Astrocyte of the cerebellum (primary cell): ENCODE data around the gene MAP1LC3C.

Experiments used
- DNase-seq: peaks from one replicate; pipeline ENCODE4 v3.0.0-alpha.2; 2011; ENCODE audit warnings: low read depth
- H3K4me3 ChIP-seq: 2 replicates; pipeline ENCODE4 v1.5.1; 2011; ENCODE audit warnings: mild to moderate bottlenecking, low read depth, low read length, moderate library complexity
- in situ Hi-C: cut with HindIII; loops from 2 replicates; pipeline ENCODE4 v1.10.0; 2017; ENCODE audit warnings: low sequenced_read_pairs
- TF ChIP-seq, protein P1 (sequence below): IDR thresholded peaks from 2 replicates; pipeline ENCODE4 v1.5.1; 2012; ENCODE audit warnings: low read length, low read depth, moderate library complexity, mild to moderate bottlenecking; ENCODE audit errors: missing control alignments

MAP1LC3C gene

DNA sequence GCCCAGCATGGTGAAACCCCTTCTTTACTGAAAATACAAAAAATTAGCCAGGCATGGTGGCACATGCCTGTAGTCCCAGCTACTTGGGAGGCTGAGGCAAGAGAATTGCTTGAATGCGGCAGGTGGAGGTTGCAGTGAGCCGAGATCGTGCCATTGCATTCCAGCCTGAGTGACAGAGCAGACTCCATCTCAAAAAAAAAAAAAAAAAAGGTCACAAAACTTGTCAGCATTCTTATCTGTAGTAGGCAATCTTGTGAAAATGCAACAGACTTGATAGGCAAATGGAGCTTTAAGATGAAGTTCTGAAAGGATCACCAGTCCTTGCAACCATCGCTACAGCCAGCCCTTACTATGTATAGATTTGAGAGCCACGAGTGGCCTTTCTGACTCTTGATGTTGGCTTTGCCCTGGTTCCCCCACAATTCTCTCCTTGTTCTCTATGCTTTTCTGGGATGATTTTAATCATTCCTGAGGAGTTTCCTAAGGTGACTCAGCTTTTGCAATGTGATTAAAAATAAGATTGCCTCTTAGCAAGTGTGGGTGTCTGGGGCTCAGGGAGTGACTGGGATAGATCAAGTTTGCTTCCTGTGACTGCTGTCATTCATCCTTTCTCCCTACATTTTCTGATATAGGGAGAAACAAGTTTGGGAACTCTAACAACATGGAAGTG, 7.1 kb upstream of the MAP1LC3C start:
- no peak for DNase-seq
- TF ChIP-seq, protein P1, sequence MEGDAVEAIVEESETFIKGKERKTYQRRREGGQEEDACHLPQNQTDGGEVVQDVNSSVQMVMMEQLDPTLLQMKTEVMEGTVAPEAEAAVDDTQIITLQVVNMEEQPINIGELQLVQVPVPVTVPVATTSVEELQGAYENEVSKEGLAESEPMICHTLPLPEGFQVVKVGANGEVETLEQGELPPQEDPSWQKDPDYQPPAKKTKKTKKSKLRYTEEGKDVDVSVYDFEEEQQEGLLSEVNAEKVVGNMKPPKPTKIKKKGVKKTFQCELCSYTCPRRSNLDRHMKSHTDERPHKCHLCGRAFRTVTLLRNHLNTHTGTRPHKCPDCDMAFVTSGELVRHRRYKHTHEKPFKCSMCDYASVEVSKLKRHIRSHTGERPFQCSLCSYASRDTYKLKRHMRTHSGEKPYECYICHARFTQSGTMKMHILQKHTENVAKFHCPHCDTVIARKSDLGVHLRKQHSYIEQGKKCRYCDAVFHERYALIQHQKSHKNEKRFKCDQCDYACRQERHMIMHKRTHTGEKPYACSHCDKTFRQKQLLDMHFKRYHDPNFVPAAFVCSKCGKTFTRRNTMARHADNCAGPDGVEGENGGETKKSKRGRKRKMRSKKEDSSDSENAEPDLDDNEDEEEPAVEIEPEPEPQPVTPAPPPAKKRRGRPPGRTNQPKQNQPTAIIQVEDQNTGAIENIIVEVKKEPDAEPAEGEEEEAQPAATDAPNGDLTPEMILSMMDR: no peak
- H3K4me3 ChIP-seq: no peak overlapping the region
- in situ Hi-C loops: no loop called here

DNA sequence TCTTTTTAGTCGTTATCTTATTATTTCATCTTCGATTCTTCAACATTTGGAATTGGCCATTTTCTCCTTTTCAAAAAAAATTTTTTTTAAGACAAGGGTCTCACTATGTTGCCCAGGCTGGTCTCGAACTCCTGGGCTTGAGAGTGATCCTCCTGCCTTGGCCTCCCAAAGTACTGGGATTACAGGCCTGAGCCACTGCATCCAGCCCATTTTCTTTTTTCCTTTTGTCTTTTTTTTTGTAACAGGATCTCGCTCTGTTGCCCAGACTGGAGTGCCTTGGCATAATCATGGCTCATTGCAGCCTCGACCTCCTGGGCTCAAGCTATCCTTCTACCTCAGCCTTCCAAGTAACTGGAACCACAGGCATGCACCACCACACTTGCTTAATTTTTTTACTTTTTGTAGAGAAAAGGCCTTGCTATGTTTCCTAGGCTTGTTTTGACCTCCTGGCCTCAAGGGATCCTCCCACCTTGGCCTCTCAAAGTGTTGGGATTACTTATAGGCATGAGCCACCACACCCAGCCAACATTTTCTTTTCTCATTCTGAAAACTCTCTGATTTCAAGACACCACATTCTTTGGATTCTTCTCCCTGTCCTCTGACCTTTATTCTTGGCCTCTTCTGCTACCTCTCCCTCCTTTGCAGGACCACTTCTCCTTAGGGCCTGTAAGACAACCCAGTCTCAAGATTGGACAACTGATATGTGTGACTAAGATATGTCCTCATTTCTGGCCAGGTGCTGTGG, 6.0 kb upstream of the MAP1LC3C start:
- no peak for DNase-seq
- TF ChIP-seq, protein P1: no peak
- in situ Hi-C loops: no loop called here
- H3K4me3 ChIP-seq: no peak overlapping the region

DNA sequence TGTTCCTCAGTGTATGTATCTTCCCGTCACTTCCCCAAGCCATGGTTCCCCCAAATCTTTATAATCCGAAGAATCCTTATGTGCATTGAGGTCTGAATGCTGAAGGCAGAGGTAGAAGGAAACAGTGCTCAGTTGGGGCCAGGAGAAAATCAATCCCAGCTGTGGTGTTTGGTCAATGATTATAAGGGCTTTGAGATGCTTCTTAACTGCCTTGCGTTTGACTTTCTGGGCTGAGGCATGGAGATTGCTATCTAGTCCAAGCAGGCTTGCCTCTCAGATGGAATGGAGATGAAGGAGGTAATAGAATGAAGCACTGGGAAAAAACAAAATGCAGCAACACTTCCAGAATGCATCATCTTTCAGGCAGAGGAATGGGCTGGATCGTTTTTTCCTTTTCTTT, 3.6 kb upstream of the MAP1LC3C start:
- TF ChIP-seq, protein P1: no peak
- no peak for DNase-seq
- in situ Hi-C loops: no loop called here
- no peak overlapping the region for H3K4me3 ChIP-seq

DNA sequence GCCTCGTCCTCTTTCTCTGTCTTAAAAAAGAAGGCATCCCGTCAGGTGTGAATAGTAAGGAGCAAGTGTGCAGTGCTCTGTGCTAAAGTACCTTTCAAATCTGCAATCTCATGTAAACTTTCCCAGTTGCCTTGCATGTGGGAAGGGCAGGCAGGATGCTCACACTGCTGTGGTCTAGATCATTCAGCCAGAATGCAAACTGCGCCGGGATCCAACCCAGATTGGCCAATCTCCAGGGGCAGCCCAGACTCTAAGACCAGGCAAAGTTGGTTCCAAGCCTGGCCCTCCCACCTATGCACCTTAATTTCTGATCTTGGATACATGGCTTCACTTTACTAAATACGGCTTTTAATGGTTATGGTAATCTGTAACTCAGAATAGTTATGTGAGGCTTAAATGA, 3.2 kb upstream of the MAP1LC3C start:
- TF ChIP-seq, protein P1: no peak
- no peak overlapping the region for H3K4me3 ChIP-seq
- DNase-seq: no peak
- in situ Hi-C loops: no loop called here

DNA sequence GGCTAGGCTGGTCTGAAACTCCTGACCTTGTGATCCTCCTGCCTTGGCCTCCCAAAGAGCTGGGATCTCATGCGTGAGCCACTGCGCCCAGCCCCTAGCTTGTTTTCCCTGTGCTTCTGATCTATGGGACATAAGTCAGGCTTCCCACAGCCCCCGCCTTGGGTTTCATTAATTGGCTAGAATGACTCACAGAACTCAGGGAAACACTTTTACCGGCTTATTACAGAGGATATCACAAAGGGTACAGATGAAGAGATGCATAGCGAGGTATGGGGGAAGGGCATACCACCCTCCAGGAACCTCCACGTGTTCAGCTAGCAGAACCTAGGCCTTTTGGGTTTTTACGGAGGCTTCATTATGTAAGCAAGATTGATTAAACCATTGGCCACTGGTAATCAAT, 1.5 kb upstream of the MAP1LC3C start:
- TF ChIP-seq, protein P1: no peak
- in situ Hi-C loops: no loop called here

DNA sequence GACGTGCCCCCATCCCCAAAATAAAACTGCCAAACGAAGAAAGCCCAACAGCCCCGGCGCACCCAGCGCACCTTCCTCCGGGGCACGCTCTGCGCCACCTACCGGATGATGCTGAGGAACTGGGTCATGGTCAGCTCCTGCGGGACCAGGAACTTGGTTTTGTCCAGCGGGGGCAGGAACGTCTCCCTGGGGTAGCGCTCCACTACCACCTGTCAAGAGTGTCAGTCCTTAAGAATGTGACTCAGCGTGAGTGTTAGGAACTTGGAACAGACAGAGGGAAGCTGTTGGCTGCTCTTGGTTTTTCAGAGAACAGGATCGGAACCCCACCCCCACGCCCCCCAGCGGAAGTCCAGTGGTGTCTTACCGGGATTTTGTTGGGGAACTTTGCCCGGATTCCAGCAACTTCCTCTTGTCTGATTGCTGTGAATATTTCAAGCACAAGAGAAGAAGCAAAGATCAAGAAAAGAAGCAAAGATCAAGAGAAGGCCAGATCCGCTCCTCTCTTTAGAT, 431 bp downstream of the MAP1LC3C start:
- peak overlapping the region; percentile 31 for H3K4me3 ChIP-seq
- TF ChIP-seq, protein P1: peak; percentile 87
- DNase-seq: peak; percentile 57
- in situ Hi-C loops: no loop called here

More for the DNA sequence above, 1.5 kb upstream of the MAP1LC3C start:
- no peak overlapping the region for H3K4me3 ChIP-seq
- no peak for DNase-seq
